Stomach (tissue), 9 donors: ENCODE results near the gene ANKRD11. TPM values are rescaled to one million over a fixed set of nuclear protein-coding genes. Genes with fewer than 3 reads are reported as not detected.
"Not testable (repeated sequence)": the region's sequence is repeated elsewhere in the genome, so short reads cannot be mapped to it uniquely, and the experiment has no call there.

Experiments used
- DNase-seq, 2 donors: peaks; one replicate each; pipeline versions ENCODE4 v3.0.0 to v3.0.0-alpha.2; 2013 to 2019
- H3K27ac ChIP-seq, 5 donors: fragments of 200-600 bp in 4 of 5; sonication (generic) in 4 of 5; one replicate each; pipeline ENCODE4 v1.5.1; 2013 to 2019; ENCODE audit warnings: mild to moderate bottlenecking in 1 of 5, moderate library complexity in 1 of 5
- H3K27me3 ChIP-seq, 3 donors: fragments of 200-600 bp; sonication (generic); one replicate each; pipeline ENCODE4 v1.5.1; 2017 to 2019; ENCODE audit warnings: mixed run types in 1 of 3
- H3K36me3 ChIP-seq, 4 donors: fragments of 200-600 bp; sonication (generic); 1 replicate in 3 of 4; 2 replicates in 1 of 4; pipeline ENCODE4 v1.5.1; 2016 to 2019
- H3K4me1 ChIP-seq, 4 donors: fragments of 200-600 bp; sonication (generic); one replicate each; pipeline ENCODE4 v1.5.1; 2016 to 2019
- H3K4me3 ChIP-seq, 4 donors: fragments of 200-600 bp; sonication (generic) in 3 of 4; one replicate each; pipeline ENCODE4 v1.5.1; 2016 to 2019; ENCODE audit warnings: mild to moderate bottlenecking in 1 of 4
- H3K9me3 ChIP-seq, 4 donors: fragments of 200-600 bp; sonication (generic); one replicate each; pipeline ENCODE4 v1.5.1; 2016 to 2019
- EP300 ChIP-seq: sonication (generic); formaldehyde crosslinking; IDR thresholded peaks from one replicate; pipeline ENCODE4 v1.6.1; 2017; ENCODE audit warnings: antibody characterized with exemption
- POLR2A ChIP-seq, 4 donors: fragments of 450-650 bp; IDR thresholded peaks; one replicate each; pipeline ENCODE4 v1.6.1; 2016; ENCODE audit warnings: antibody characterized with exemption in 4 of 4, control low read depth in 2 of 4, mild to moderate bottlenecking in 1 of 4, moderate library complexity in 1 of 4
- POLR2AphosphoS5 ChIP-seq, 3 donors: sonication (generic); formaldehyde crosslinking; IDR thresholded peaks; one replicate each; pipeline ENCODE4 v1.6.1; 2016; ENCODE audit warnings: antibody characterized with exemption in 3 of 3
- WGBS, 5 donors: extraction: QIAGEN DNeasy Blood & Tissue Kit in 3 of 5; methylation state at CpG; one replicate each; pipeline versions ENCODE4 v1.1.5 to v1.1.7; 2013 to 2018; 5-methylcytosine and 5-hydroxymethylcytosine counted together
- intact Hi-C: fragments of 100-400 bp; cut with DNase I; formaldehyde crosslinking; loops from one replicate; pipeline ENCODE4 v1.15.1; 2023; ENCODE audit warnings: low total_unique reads
- polyA plus RNA-seq, 3 donors: library from polyadenylated mRNA; stranded (reverse); fragments of 200-250 nt; gene quantifications; one replicate each; pipeline ENCODE4 v1.2.3, GENCODE V29; 2013
- total RNA-seq, 5 donors: library from RNA; depleted of rRNA; stranded (reverse); fragments of >200 nt; gene quantifications; one replicate each; pipeline versions ENCODE4 v1.1.0 to v1.2.3, GENCODE V29; 2014 to 2016
- TF ChIP-seq, protein P1 (sequence below), 7 experiments: fragments of 450-650 bp in 4 of 7; fragments of 200-600 bp in 3 of 7; sonication (generic) in 3 of 7; IDR thresholded peaks; one replicate each; pipeline ENCODE4 v1.5.1; 2016 to 2019; ENCODE audit warnings: antibody characterized with exemption in 7 of 7, control low read depth in 2 of 7, mild to moderate bottlenecking in 1 of 7
- donor health status: healthy with polysubstance abuse.
- donor health status: Bipolar disorder and iron deficiency.
- donor health status: healthy.

Gene ANKRD11
- total and polyA plus RNA-seq, 8 donors: 25.4 to 350 (median 88.7) TPM

GRCh38 chr16:89256651-89257254, 233.6 kb downstream of the ANKRD11 start:
- Histone ChIP-seq H3K36me3 (no peaks in the 10 kb centered on the region), H3K4me3 (peak overlapping the region; percentile 30 to 57 (median 33)), H3K4me1 (peaks cover 13 to 23% (median 19%) of the 10 kb centered on the region in 4 donors), H3K27me3 (peaks cover 0 to 46% (median 9%) of the 10 kb centered on the region in 3 donors), H3K9me3 (peaks cover 0 to under 1% (median 0%) of the 10 kb centered on the region in 4 donors), H3K27ac (peak overlapping the region in 3 of 5 donors; percentile 15 to 45 (median 37))
- TF ChIP-seq EP300 (no peak), POLR2AphosphoS5 (IDR thresholded peaks at IDR 0.05) (peak in 1 of 3 donors; percentile 70), POLR2A (IDR thresholded peaks at IDR 0.05) (no peak)
- TF ChIP-seq, protein P1, sequence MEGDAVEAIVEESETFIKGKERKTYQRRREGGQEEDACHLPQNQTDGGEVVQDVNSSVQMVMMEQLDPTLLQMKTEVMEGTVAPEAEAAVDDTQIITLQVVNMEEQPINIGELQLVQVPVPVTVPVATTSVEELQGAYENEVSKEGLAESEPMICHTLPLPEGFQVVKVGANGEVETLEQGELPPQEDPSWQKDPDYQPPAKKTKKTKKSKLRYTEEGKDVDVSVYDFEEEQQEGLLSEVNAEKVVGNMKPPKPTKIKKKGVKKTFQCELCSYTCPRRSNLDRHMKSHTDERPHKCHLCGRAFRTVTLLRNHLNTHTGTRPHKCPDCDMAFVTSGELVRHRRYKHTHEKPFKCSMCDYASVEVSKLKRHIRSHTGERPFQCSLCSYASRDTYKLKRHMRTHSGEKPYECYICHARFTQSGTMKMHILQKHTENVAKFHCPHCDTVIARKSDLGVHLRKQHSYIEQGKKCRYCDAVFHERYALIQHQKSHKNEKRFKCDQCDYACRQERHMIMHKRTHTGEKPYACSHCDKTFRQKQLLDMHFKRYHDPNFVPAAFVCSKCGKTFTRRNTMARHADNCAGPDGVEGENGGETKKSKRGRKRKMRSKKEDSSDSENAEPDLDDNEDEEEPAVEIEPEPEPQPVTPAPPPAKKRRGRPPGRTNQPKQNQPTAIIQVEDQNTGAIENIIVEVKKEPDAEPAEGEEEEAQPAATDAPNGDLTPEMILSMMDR (IDR thresholded peaks at IDR 0.05): no peak
- peak; percentile 73 to 85 for DNase-seq
- 5 to 14% (median 8%) methylated on average over 30 to 57 of the region's 57 CpGs for WGBS, 5 donors
- intact Hi-C loops: no loop called here

GRCh38 chr16:89253548-89254287, 236.6 kb downstream of the ANKRD11 start:
- WGBS, 5 donors: 94 to 96% (median 95%) methylated on average over 10 of the region's 10 CpGs
- no peak for DNase-seq
- H3K4me1 ChIP-seq: peaks cover 13 to 17% (median 16%) of the 10 kb centered on the region in 4 donors
- H3K27me3 ChIP-seq: peaks cover 0 to 31% (median 9%) of the 10 kb centered on the region in 3 donors
- H3K27ac ChIP-seq: no peak overlapping the region
- H3K4me3 ChIP-seq: no peak overlapping the region
- H3K36me3 ChIP-seq: no peaks in the 10 kb centered on the region
- H3K9me3 ChIP-seq: peaks cover 0 to 10% (median 4%) of the 10 kb centered on the region in 4 donors
- TF ChIP-seq POLR2A (IDR thresholded peaks at IDR 0.05) (no peak), EP300 (no peak), POLR2AphosphoS5 (IDR thresholded peaks at IDR 0.05) (no peak)
- TF ChIP-seq, protein P1 (IDR thresholded peaks at IDR 0.05): no peak
- intact Hi-C loops: no loop called here

DNA sequence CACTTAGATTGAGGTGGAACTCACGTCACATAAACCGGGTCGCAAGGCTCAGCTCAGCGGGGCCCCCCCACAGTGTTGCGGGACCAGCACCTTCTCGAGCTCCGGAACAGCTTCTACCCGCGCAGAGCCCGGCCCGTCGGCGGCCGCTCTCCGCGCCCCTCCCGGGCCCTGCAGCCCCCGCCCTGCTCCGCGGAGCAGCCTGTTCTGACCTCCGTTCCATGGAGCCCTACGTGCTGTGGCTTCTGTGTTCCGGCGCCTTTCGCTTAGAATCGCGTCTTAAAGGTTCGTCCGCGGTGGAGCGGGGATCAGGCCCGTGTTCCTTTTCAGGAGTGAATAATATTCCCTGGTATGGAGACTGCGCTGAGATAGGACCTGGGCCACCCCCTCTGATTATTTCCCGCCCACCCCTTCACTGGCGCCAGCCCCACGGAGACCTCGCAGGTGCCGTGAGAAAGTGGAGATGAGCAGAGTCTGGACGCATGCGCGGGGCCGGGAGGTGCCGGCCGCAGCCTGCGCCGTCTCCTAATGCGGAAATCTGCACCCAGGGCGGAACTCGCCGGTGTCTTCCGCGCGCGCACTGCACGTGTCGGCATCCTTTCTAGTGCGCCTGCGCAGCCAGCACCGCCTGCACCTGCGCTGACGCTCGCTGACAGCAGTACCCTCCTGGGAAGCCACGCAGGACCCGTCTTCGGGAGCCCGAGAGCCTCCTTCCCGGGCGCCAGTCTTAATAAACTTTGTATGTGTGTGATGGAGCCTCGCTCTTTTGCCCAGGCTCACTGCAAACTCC, 242.0 kb downstream of the ANKRD11 start:
- 51 to 67% (median 59%) methylated on average over 56 to 69 of the region's 69 CpGs for WGBS, 5 donors
- intact Hi-C loops: no loop called here
- peak overlapping the region; percentile 45 to 68 (median 56) for H3K4me3 ChIP-seq
- H3K27ac ChIP-seq: peak overlapping the region in 2 of 5 donors; percentile 4 to 53
- H3K4me1 ChIP-seq: peaks cover 7 to 18% (median 16%) of the 10 kb centered on the region in 4 donors
- H3K36me3 ChIP-seq: no peaks in the 10 kb centered on the region
- H3K9me3 ChIP-seq: peaks cover 0 to 20% (median 7%) of the 10 kb centered on the region in 4 donors
- DNase-seq: no peak
- no peak for TF ChIP-seq POLR2AphosphoS5 (IDR thresholded peaks at IDR 0.05)
- TF ChIP-seq EP300: no peak
- TF ChIP-seq POLR2A (IDR thresholded peaks at IDR 0.05): no peak
- TF ChIP-seq, protein P1 (IDR thresholded peaks at IDR 0.05): no peak
- peaks cover 0 to 6% (median 0%) of the 10 kb centered on the region in 3 donors for H3K27me3 ChIP-seq

DNA sequence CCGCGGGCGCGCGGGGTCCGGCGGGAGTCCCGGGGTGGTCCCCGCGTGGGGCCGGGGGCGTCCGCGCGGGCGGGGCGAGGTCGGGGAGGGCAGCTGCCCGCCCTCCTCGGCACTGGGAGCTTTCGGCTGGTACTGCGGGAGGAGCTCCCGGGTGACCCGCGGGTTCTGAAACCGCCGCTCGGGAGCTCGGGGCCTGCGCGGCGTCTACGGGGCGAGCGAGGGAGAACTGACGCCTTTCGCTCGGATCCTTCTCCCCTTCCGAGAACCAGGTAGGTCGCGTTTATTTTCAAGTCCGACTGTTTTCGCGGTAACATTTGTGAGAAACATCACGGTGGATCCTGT, 242.7 kb downstream of the ANKRD11 start:
- H3K36me3 ChIP-seq, H3K27me3 ChIP-seq, DNase-seq, intact Hi-C loops: not testable (repeated sequence)
- peak overlapping the region in 3 of 5 donors; percentile 4 to 53 (median 41) for H3K27ac ChIP-seq
- peaks cover 7 to 18% (median 16%) of the 10 kb centered on the region in 4 donors for H3K4me1 ChIP-seq
- H3K4me3 ChIP-seq: peak overlapping the region; percentile 45 to 68 (median 56)
- WGBS, 5 donors: 0 to 5% (median 2%) methylated on average over 3 to 45 of the region's 45 CpGs
- peaks cover 0 to 20% (median 7%) of the 10 kb centered on the region in 4 donors for H3K9me3 ChIP-seq
